GM21723 (cell line): ENCODE measurements around the gene CLDN17.

Experiments
- ATAC-seq: cut with Tn5 transposase; IDR thresholded peaks from one replicate; pipeline ENCODE4 v1.9.1; 2021; ENCODE audit warnings: mild to moderate bottlenecking, moderate library complexity; ENCODE audit not compliant: unreplicated experiment

The CLDN17 gene

GRCh38 chr21:30166705-30167104 is at the start of gene CLDN17:
Gene CLDN17 (minus strand): TSS chr21:30166805. CDS start chr21:30166617, 188 bp downstream.
- ATAC-seq, result no peak

GRCh38 chr21:30216041-30216723 is 49.6 kb upstream of the CLDN17 start, which contains the start of gene CLDN8:
Gene CLDN8 (minus strand): TSS chr21:30216097. CDS start chr21:30215925, 172 bp downstream.
- no peak for ATAC-seq

- ATAC-seq, result no peak
Measured at GRCh38 chr21:30211071-30211470, 44.5 kb upstream of the CLDN17 start.

- ATAC-seq, result no peak
Measured at GRCh38 chr21:30209601-30210000, 43.0 kb upstream of the CLDN17 start.

GRCh38 chr21:30207252-30207579 is 40.6 kb upstream of the CLDN17 start:
- ATAC-seq, result no peak

GRCh38 chr21:30206551-30207251 is 40.1 kb upstream of the CLDN17 start:
- ATAC-seq, result no peak

- no peak for ATAC-seq
Measured at GRCh38 chr21:30200000-30200399, 33.4 kb upstream of the CLDN17 start.

GRCh38 chr21:30194701-30195299 is 28.2 kb upstream of the CLDN17 start:
- no peak for ATAC-seq

- no peak for ATAC-seq
Measured at GRCh38 chr21:30193201-30193600, 26.6 kb upstream of the CLDN17 start.

- no peak for ATAC-seq
Measured at GRCh38 chr21:30190554-30190953, 23.9 kb upstream of the CLDN17 start.

GRCh38 chr21:30189773-30190172 is 23.2 kb upstream of the CLDN17 start:
- ATAC-seq, result no peak

GRCh38 chr21:30186242-30186641 is 19.6 kb upstream of the CLDN17 start:
- no peak for ATAC-seq

GRCh38 chr21:30168086-30168485 is 1.5 kb upstream of the CLDN17 start:
- no peak for ATAC-seq

GRCh38 chr21:30166171-30166570 is 434 bp downstream of the CLDN17 start:
- ATAC-seq, result no peak

GRCh38 chr21:30164796-30165195 is 1.8 kb downstream of the CLDN17 start:
- ATAC-seq, result no peak

GRCh38 chr21:30153697-30154340 is 12.8 kb downstream of the CLDN17 start:
- no peak for ATAC-seq

GRCh38 chr21:30152792-30153191 is 13.8 kb downstream of the CLDN17 start:
- ATAC-seq, result no peak

- ATAC-seq, result no peak
Measured at GRCh38 chr21:30148906-30149305, 17.7 kb downstream of the CLDN17 start.

GRCh38 chr21:30146558-30147282 is 19.9 kb downstream of the CLDN17 start:
- ATAC-seq, result no peak

GRCh38 chr21:30138483-30138882 is 28.1 kb downstream of the CLDN17 start:
- no peak for ATAC-seq

GRCh38 chr21:30129246-30129645 is 37.4 kb downstream of the CLDN17 start:
- no peak for ATAC-seq
